Right cardiac atrium (tissue), 5 donors: ENCODE results near the gene SYCP3. TPM values are rescaled to one million over a fixed set of nuclear protein-coding genes. Genes with fewer than 3 reads are reported as not detected.

Experiments used
- ATAC-seq, 2 donors: fragments of 200-7000 bp; cut with Tn5 transposase; one replicate each; pipeline versions ENCODE4 v1.8.0 to v1.9.1; 2020; ENCODE audit warnings: moderate library complexity in 2 of 2, mild to moderate bottlenecking in 1 of 2
- DNase-seq, 3 donors: peaks; one replicate each; pipeline ENCODE4 v3.0.0-alpha.2; 2020
- H3K27ac ChIP-seq: one replicate; pipeline ENCODE4 v1.5.1; 2013; ENCODE audit warnings: mild to moderate bottlenecking, low read length, control low read depth, moderate library complexity
- H3K27me3 ChIP-seq: one replicate; pipeline ENCODE4 v1.6.1; 2013; ENCODE audit not compliant: control insufficient read depth, insufficient read depth
- H3K4me1 ChIP-seq: one replicate; pipeline ENCODE4 v1.6.1; 2013; ENCODE audit warnings: low read length; ENCODE audit not compliant: control insufficient read depth, insufficient read depth
- H3K4me3 ChIP-seq: one replicate; pipeline ENCODE4 v1.5.1; 2013; ENCODE audit warnings: low read length, control low read depth
- H3K9me3 ChIP-seq: one replicate; pipeline ENCODE4 v1.6.1; 2013; ENCODE audit warnings: low read length; ENCODE audit not compliant: control insufficient read depth
- WGBS: extraction: QIAGEN DNeasy Blood & Tissue Kit; methylation state at CpG from one replicate; pipeline ENCODE4 v1.1.7; 2013; 5-methylcytosine and 5-hydroxymethylcytosine counted together
- intact Hi-C, 4 donors: fragments of 100-400 bp; cut with DNase I; formaldehyde crosslinking; loops; one replicate each; pipeline versions ENCODE4 v1.11.0 to v1.14.0; 2022 to 2023
- polyA plus RNA-seq: library from polyadenylated mRNA; stranded (reverse); fragments of 200-250 nt; gene quantifications from one replicate; pipeline ENCODE4 v1.2.3, GENCODE V29; 2013
- total RNA-seq, 4 donors: library from RNA; stranded (reverse); fragmentation: NEBNext Ultra II Directional; extraction: Animal tissue kit (Norgen Biotek cat#: 25700); gene quantifications; one replicate each; pipeline ENCODE4 v1.2.1, GENCODE V29; 2021
- donor health status: healthy with polysubstance abuse.
- donor health status: DM: no; HTN: yes; CAD: no.
- donor health status: DM: no; HTN: no; CAD: no.
- donor health status: DM: no; HTN: yes; CAD: no; lungs with severe emphysema.
- donor health status: DM: yes; HTN: yes; CAD: no.

SYCP3 gene
- total and polyA plus RNA-seq, 5 donors: 0.05 to 0.18 TPM; not detected in 3

DNA sequence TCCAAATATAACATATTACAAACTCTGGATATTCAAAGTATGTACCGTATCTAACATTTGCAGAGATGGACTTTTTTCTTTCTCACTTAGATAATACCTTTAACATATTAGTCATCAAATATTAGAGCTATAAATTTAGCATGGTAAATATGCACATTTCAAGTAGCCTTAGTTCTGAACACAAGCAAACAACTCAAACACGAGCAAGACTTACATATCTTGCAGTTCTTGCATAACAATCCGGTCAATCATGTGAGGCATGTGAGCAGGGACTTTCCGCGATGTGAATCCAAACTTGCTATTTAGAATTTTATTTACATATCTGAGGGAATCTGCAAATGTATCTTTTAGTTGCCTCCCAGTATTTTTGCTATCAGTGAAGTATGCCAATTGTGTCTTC lies 22.1 kb upstream of the SYCP3 start:
- Histone ChIP-seq H3K4me3 (no peak overlapping the region), H3K9me3 (no peaks in the 10 kb centered on the region), H3K4me1 (peaks cover 2% of the 10 kb centered on the region), H3K27ac (no peak overlapping the region), H3K27me3 (no peaks in the 10 kb centered on the region)
- ATAC-seq: no peak
- 68% methylated on average over 5 of the region's 5 CpGs for WGBS
- intact Hi-C loops: no loop called here
- DNase-seq: no peak

DNA sequence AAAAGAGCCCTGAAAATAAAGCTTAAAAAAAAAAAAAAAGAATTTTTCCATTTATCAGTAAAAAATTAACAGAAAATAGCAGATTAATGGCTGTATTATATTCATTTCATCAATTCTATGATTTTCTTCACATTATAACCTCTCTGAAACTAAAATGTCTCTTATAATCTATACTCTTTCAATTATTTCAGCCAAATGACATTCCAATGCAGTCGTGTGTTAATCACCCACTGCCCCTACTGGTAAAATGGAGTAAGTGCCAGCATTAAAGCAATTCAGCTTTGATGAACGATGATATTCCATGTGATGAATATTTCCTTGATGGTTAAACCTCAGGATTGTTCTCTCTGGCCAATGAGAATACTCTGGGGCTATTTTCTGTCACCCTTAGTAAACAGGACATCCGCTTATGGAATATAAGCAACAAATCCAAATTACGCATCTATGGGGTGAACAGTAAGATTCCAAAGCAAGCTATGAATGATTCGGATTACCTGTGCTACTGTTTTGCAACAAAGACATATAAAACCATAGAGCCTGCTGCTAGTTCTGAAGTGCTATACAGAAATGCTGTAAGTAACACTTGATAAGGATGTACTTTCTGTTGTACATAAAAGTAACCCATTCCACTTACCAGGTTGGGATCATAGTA lies 20.3 kb upstream of the SYCP3 start:
- peak; percentile 32 to 33 for ATAC-seq

DNA sequence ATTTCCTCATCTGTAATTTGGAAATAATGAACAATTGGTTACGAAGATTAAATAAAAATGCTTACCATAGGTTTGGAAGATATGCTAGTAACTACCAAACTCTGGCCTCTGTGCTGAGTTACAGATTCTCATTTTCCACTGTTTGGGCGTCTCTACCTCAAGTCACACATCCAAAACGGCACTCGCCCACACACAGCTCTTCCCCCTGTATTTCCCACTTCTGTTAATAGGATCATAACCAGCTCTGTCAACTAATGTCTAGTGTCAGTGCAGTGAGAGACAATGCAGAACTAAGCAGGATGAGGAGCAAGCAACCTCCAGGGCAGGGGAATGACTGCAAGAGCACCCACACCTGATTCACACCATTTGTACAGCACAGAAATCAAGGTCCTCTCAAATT lies 10.9 kb upstream of the SYCP3 start:
- DNase-seq: no peak
- Histone ChIP-seq H3K27ac (no peak overlapping the region), H3K4me1 (no peaks in the 10 kb centered on the region), H3K9me3 (no peaks in the 10 kb centered on the region), H3K4me3 (no peak overlapping the region), H3K27me3 (no peaks in the 10 kb centered on the region)
- 91% methylated on average over 4 of the region's 4 CpGs for WGBS
- intact Hi-C loops: no loop called here
- ATAC-seq: no peak

More for the DNA sequence above, 20.3 kb upstream of the SYCP3 start:
- no peak for DNase-seq
- 62% methylated on average over 5 of the region's 5 CpGs for WGBS
- no peaks in the 10 kb centered on the region for H3K9me3 ChIP-seq
- intact Hi-C loops: no loop called here
- H3K4me3 ChIP-seq: no peak overlapping the region
- no peak overlapping the region for H3K27ac ChIP-seq
- H3K27me3 ChIP-seq: no peaks in the 10 kb centered on the region
- H3K4me1 ChIP-seq: peaks cover 2% of the 10 kb centered on the region

DNA sequence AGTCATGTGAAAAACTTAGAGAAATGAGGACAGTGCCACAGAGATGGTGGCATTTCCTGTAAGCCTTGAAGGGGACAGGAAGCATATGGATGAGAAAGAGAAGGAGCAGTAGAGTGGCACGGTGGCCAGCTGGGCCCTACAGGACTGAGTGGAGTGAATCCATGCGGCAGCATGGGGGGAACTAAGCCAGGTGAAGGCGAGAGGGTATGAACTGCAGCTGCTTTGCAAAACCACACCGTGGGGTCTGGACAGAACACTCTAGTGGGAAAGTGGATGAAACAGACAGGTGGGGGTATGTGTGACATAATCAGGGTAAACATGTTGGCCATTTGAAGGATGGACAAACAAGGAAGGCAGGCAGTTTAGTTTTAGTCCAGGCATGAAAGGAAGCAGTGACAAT lies 10.4 kb upstream of the SYCP3 start:
- intact Hi-C loops: no loop called here
- WGBS: 80% methylated on average over 4 of the region's 4 CpGs
- Histone ChIP-seq H3K27me3 (no peaks in the 10 kb centered on the region), H3K4me1 (no peaks in the 10 kb centered on the region), H3K9me3 (no peaks in the 10 kb centered on the region), H3K27ac (no peak overlapping the region), H3K4me3 (no peak overlapping the region)
- DNase-seq (no peak), ATAC-seq (peak in 1 of 2 donors; percentile 28)

DNA sequence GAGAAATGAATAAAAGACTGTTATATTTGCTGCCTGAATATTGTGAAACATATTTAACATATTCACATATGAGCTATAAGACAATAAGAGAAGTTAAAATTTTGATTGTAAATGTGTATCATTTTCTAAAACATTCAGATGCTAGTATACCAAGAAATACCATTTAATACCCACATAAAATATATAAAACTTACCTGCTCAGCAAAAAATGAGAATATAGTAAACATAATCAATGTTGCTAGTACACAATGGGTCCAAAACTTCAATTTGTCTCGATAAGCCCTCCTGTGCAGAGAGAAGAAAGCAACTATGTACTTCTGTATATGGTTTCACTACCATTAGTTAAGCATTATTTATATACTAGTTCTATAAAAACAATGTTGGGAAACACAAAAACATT lies 9.6 kb upstream of the SYCP3 start:
- intact Hi-C loops: no loop called here
- ATAC-seq: no peak
- Histone ChIP-seq H3K4me1 (no peaks in the 10 kb centered on the region), H3K27ac (no peak overlapping the region), H3K27me3 (no peaks in the 10 kb centered on the region), H3K9me3 (no peaks in the 10 kb centered on the region), H3K4me3 (no peak overlapping the region)
- DNase-seq: no peak
- WGBS: 96% methylated on average over 1 of the region's 1 CpG

DNA sequence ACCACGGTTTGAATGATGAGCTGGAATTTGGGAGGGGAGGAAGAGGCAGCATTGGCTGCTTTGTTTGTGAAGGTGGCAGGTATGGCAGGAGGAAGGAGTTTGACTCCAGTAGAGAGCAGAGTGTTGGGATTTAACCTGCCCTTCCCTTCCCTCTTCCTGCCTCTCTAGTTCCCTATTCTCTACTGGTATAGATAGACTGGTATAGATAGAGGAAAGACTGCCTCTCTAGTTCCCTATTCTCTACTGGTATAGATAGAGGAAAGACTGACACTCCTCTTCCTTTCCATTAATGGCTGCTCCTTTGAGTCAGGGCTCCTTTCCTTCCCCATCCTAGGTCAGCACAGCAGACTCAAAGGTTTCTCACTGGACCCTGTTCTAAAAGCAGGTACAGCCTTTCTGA lies 8.4 kb upstream of the SYCP3 start:
- no peak for DNase-seq
- H3K9me3 ChIP-seq: no peaks in the 10 kb centered on the region
- 76% methylated on average over 1 of the region's 1 CpG for WGBS
- peak in 1 of 2 donors; percentile 40 for ATAC-seq
- H3K4me1 ChIP-seq: no peaks in the 10 kb centered on the region
- intact Hi-C loops: no loop called here
- H3K4me3 ChIP-seq: no peak overlapping the region
- H3K27me3 ChIP-seq: no peaks in the 10 kb centered on the region
- H3K27ac ChIP-seq: no peak overlapping the region

DNA sequence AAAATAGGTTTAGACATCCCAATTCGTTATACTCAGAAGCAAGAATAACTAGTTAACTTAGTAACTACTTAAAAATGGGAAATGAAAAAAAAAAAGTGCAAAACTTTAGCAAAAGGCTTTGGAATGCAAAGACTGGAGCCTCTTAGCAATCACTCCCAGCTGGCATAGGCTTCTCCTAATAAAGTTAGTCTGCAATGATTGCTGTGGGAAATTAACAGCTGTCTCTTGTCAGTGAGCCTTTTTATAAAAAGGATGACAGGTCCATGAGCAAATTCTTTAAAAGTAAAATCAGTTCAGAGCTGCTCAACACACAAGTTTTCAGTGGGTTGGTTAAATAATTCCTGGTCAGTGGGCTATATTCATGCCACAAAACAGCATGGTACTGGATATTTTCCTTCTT lies 7.4 kb upstream of the SYCP3 start:
- Histone ChIP-seq H3K9me3 (no peaks in the 10 kb centered on the region), H3K27me3 (no peaks in the 10 kb centered on the region), H3K27ac (no peak overlapping the region), H3K4me3 (no peak overlapping the region), H3K4me1 (no peaks in the 10 kb centered on the region)
- 76% methylated on average over 1 of the region's 1 CpG for WGBS
- DNase-seq (no peak), ATAC-seq (no peak)
- intact Hi-C loops: no loop called here

DNA sequence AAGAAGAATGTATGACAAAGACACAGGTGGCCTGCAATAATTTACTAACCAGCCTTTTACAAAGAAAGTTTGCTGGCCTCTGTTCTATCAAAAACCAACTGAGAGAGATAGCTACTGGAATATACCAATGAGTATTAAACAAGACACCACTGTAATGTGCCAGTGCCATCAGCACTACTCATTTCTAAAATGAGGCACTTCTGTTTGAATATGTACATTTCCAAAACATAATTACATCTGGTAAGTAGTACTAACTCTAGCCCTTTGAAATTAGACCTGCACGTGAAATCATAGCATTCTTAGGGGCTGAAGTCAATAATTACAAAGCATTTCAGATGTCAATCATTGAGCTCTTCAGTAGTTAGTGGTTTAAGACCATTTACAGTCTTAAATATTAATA lies 6.9 kb upstream of the SYCP3 start:
- DNase-seq (no peak), ATAC-seq (no peak)
- Histone ChIP-seq H3K9me3 (no peaks in the 10 kb centered on the region), H3K4me1 (no peaks in the 10 kb centered on the region), H3K27me3 (no peaks in the 10 kb centered on the region), H3K27ac (no peak overlapping the region), H3K4me3 (no peak overlapping the region)
- WGBS: 77% methylated on average over 1 of the region's 1 CpG
- intact Hi-C loops: no loop called here

DNA sequence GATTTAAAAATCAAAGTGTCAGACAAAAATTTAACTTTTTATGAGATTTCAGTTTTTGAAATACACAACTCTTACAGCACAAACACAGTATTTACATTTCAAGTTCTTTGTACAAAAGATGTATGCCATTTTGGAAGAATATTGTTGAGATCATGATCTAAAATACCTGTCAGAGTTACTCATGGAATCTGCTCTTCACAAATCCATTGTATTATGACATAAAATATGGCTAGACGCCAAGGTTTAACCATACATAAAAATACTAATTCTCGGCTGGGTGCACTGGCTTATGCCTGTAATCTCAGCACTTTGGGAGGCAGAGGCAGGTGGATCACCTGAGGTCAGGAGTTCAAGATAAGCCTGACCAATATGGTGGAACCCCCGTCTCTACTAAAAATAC lies 6.2 kb upstream of the SYCP3 start:
- DNase-seq (no peak), ATAC-seq (no peak)
- H3K9me3 ChIP-seq: no peaks in the 10 kb centered on the region
- H3K4me1 ChIP-seq: no peaks in the 10 kb centered on the region
- H3K27ac ChIP-seq: no peak overlapping the region
- WGBS: 87% methylated on average over 3 of the region's 3 CpGs
- H3K4me3 ChIP-seq: no peak overlapping the region
- no peaks in the 10 kb centered on the region for H3K27me3 ChIP-seq
- intact Hi-C loops: no loop called here

DNA sequence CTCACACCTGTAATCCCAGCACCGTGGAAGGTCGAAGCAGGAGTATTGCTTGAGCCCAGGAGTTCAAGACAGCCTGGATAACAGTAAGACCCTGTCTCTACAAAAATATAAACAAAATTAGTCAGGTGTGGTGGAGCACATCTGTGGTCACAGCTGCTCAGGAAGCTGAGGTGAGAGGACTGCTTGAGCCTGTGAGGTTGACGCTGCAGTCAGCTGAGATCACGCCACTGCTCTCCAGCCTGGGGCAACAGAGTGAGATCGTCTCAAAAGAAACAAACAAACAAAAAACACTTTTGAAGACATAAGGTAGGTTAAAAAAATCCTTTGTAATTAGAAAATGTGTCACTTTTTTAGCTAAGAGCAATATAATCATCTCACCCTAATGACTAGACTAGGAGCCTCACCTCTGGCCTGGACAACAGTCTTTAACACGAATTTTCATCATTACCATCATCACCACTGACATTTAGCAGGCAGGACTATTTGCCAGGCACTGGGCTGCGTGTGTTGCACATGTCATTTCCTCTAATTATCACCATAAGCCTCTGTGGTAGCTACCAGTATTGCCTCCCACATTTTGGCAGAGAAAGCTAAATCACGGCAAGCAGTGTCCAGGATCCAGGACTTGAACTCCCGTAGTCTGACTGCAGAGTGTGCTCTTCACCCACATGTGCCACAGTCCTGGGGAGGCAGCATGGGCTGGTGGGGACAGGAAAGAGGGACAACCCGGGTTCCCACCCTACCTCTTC lies 4.6 kb upstream of the SYCP3 start:
- intact Hi-C loops: no loop called here

DNA sequence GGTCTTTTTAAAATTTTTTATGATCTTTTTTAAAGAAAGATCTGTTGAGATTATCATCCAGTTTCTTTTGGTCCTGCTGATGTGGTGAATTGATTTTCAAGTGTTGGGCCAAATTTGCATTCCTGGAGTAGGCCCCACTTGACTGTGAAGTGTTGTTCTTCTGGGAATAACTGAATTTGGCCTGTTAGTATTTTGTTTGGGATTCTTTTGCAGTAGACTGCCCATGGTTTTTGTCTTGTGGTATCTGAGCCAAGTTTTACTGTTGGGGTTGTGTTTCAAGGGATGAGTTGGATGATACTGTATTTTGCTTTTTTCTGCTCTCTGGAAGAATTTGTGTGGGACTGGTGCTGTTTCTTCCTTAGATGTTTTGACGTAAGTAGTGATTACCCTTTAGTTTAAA lies 4.0 kb upstream of the SYCP3 start:
- H3K27me3 ChIP-seq: no peaks in the 10 kb centered on the region
- 55% methylated on average over 1 of the region's 1 CpG for WGBS

More for the DNA sequence above, 4.6 kb upstream of the SYCP3 start:
- 73% methylated on average over 10 of the region's 10 CpGs for WGBS
- peak in 1 of 2 donors; percentile 36 for ATAC-seq
- H3K27ac ChIP-seq: no peak overlapping the region
- H3K4me1 ChIP-seq: no peaks in the 10 kb centered on the region
- H3K9me3 ChIP-seq: no peaks in the 10 kb centered on the region
- H3K4me3 ChIP-seq: no peak overlapping the region
- no peaks in the 10 kb centered on the region for H3K27me3 ChIP-seq
- peak in 1 of 3 donors; percentile 48 for DNase-seq

More for the DNA sequence above, 4.0 kb upstream of the SYCP3 start:
- intact Hi-C loops: no loop called here
- Histone ChIP-seq H3K4me1 (no peaks in the 10 kb centered on the region), H3K27ac (no peak overlapping the region), H3K9me3 (no peaks in the 10 kb centered on the region), H3K4me3 (no peak overlapping the region)
- ATAC-seq (no peak), DNase-seq (no peak)
